Kidney (tissue), 22 donors: Measurements from ENCODE around the gene ZSCAN5B. TPM values are rescaled to one million over a fixed set of nuclear protein-coding genes. Genes with fewer than 3 reads are reported as not detected.
"Not testable (repeated sequence)": the region's sequence is repeated elsewhere in the genome, so short reads cannot be mapped to it uniquely, and the experiment has no call there.

Experiments
- DNase-seq, 5 donors: peaks; one replicate each; pipeline ENCODE4 v3.0.0-alpha.2; 2013 to 2020
- FAIRE-seq: peaks from 2 replicates; lab custom pipeline; 2012; peaks lifted over from hg19 to GRCh38; lab: Jason Lieb, UNC
- H3K27ac ChIP-seq, 2 donors: one replicate each; pipeline ENCODE4 v1.7.0; 2013; ENCODE audit warnings: low read depth in 2 of 2, low read length in 2 of 2, inconsistent platforms in 1 of 2
- H3K27me3 ChIP-seq: one replicate; pipeline ENCODE4 v1.7.1; 2013; ENCODE audit warnings: low read length, inconsistent platforms; ENCODE audit not compliant: control insufficient read depth, insufficient read depth
- H3K36me3 ChIP-seq, 3 donors: one replicate each; pipeline versions ENCODE4 v1.7.0 to v1.7.1; 2013; ENCODE audit warnings: low read length in 3 of 3, control low read depth in 1 of 3, inconsistent platforms in 1 of 3; ENCODE audit not compliant: insufficient read depth in 3 of 3, control insufficient read depth in 2 of 3
- H3K4me1 ChIP-seq, 3 donors: one replicate each; pipeline versions ENCODE4 v1.7.0 to v1.7.1; 2013; ENCODE audit warnings: low read length in 3 of 3, inconsistent platforms in 1 of 3, low read depth in 1 of 3; ENCODE audit not compliant: control insufficient read depth in 2 of 3, insufficient read depth in 2 of 3
- H3K4me3 ChIP-seq, 3 donors: one replicate each; pipeline versions ENCODE4 v1.7.0 to v1.8.1; 2013; ENCODE audit warnings: low read length in 3 of 3, control low read depth in 1 of 3, inconsistent platforms in 1 of 3
- H3K9ac ChIP-seq, 3 donors: one replicate each; pipeline versions ENCODE4 v1.7.0 to v1.7.1; 2013; ENCODE audit warnings: low read length in 3 of 3, control low read depth in 1 of 3, inconsistent platforms in 1 of 3
- H3K9me3 ChIP-seq, 3 donors: one replicate each; pipeline versions ENCODE4 v1.7.0 to v1.7.1; 2013; ENCODE audit warnings: low read length in 3 of 3, control low read depth in 1 of 3, inconsistent platforms in 1 of 3; ENCODE audit not compliant: control insufficient read depth in 2 of 3, insufficient read depth in 1 of 3
- intact Hi-C: fragments of 100-400 bp; cut with DNase I; formaldehyde crosslinking; loops from one replicate; pipeline ENCODE4 v1.11.1; 2022
- long read RNA-seq, 10 donors: library from polyadenylated mRNA in 1 of 10; unstranded in 1 of 10; transcript quantifications; one replicate each; pipeline ENCODE4 v2.0.0 and lab custom pipeline, GENCODE V29; 2021 to 2026
- polyA plus RNA-seq: library from polyadenylated mRNA; stranded (reverse); fragments of 350-450 nt; fragmentation: Illumina TruSeq; extraction: RNeasy Lipid Tissue Mini Kit (QIAGEN cat#74804); gene quantifications from one replicate; pipeline ENCODE4 v1.2.3, GENCODE V29; 2014; ENCODE audit warnings: low read depth, low replicate concordance; ENCODE audit not compliant: insufficient read depth
- total RNA-seq: library from RNA; stranded (reverse); fragmentation: NEBNext Ultra II Directional; extraction: Animal tissue kit (Norgen Biotek cat#: 25700); gene quantifications from one replicate; pipeline ENCODE4 v1.2.1, GENCODE V29; 2021
- TF ChIP-seq, protein P1 (sequence below): IDR thresholded peaks from 3 replicates; pipeline ENCODE4 v1.5.1; 2012; ENCODE audit warnings: mild to moderate bottlenecking, moderate library complexity, borderline replicate concordance; ENCODE audit not compliant: insufficient read depth; ENCODE audit errors: extremely low read depth
- donor health status: control.
- donor health status: control.
- donor health status: control.
- donor health status: control.
- donor health status: control.
- donor health status: DM: yes; HTN: yes; CAD: no.
- donor health status: Normal renal cell carcinoma (clear cell type).

ZSCAN5B gene
- total RNA-seq (not detected), polyA plus RNA-seq (not detected)
- long read RNA-seq, donor 1: 0 reads
- long read RNA-seq, donor 2: 0 reads
- long read RNA-seq, donor 3: 0 reads
- long read RNA-seq, donor 4: 0 reads
- long read RNA-seq, donor 5: 0 reads
- long read RNA-seq, donor 6: 0 reads
- long read RNA-seq, donor 7: 0 reads
- long read RNA-seq, donor 8: 0 reads
- long read RNA-seq, donor 9: 0 reads
- long read RNA-seq, donor 10: 0 reads

DNA sequence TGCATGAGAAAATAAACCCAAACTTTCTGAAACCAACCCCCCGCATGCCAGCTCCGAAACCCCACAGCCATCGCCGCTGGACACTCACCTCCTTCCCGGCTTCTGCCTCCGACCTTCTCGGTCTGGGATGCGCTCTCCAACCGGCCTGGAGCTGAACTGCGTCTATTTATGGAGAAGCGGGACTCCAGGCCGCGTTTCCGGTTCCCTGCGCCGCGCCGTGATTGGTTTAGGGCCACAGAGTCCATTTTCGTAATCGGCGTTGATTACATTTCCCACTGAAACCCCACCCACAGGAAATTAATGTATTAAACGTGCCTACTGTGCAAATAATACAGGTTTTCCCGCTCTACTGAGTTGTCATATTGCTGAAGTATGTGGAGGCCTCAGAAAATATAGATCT, at the start of gene ZSCAN5B:
Gene ZSCAN5B (minus strand): TSS at position 138 of the 400 bp plus-strand sequence. CDS start 4,731 bp downstream, outside the sequence.
- DNase-seq, FAIRE-seq, H3K27me3 ChIP-seq, H3K9me3 ChIP-seq, H3K9ac ChIP-seq, H3K4me3 ChIP-seq, H3K27ac ChIP-seq, H3K36me3 ChIP-seq, H3K4me1 ChIP-seq, intact Hi-C loops: not testable (repeated sequence)

- H3K4me3 ChIP-seq, FAIRE-seq, intact Hi-C loops, H3K27me3 ChIP-seq, DNase-seq, H3K4me1 ChIP-seq, H3K9me3 ChIP-seq, H3K9ac ChIP-seq, H3K36me3 ChIP-seq, H3K27ac ChIP-seq: not testable (repeated sequence)
These were observed 48.2 kb upstream of the ZSCAN5B start for GRCh38 chr19:56245764-56246163.

DNA sequence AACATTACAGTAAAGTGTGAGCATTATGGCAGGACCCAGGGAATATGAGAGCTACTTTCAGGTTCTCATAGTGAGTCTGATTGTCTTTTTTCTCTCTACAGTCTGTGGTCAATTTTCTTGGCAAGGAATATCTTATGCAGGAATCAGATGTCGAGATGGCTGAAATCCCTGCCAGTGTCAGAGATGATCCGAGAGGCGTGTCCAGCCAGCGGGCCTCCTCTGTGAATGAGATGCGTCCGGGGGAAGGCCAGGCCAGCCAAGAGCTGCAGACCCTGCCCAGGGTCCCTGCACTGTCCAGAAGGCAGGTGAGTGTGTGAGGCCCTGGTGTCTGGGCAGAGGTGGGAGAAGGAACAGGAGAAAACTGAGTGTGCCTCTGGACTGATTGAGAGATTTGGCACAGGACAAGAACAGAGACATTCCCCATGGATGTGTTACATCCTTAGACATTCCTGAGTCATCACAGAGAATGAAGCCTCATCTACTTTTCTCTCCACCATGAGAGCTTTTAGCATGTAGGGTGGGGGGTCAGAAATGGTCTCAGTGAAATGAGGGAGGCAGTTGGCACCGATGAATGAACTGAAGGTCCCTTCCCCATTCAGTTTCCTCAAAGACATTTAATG, 47.6 kb upstream of the ZSCAN5B start:
- H3K4me3 ChIP-seq: no peak overlapping the region
- intact Hi-C loops: no loop called here
- TF ChIP-seq, protein P1, sequence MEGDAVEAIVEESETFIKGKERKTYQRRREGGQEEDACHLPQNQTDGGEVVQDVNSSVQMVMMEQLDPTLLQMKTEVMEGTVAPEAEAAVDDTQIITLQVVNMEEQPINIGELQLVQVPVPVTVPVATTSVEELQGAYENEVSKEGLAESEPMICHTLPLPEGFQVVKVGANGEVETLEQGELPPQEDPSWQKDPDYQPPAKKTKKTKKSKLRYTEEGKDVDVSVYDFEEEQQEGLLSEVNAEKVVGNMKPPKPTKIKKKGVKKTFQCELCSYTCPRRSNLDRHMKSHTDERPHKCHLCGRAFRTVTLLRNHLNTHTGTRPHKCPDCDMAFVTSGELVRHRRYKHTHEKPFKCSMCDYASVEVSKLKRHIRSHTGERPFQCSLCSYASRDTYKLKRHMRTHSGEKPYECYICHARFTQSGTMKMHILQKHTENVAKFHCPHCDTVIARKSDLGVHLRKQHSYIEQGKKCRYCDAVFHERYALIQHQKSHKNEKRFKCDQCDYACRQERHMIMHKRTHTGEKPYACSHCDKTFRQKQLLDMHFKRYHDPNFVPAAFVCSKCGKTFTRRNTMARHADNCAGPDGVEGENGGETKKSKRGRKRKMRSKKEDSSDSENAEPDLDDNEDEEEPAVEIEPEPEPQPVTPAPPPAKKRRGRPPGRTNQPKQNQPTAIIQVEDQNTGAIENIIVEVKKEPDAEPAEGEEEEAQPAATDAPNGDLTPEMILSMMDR: no peak

DNA sequence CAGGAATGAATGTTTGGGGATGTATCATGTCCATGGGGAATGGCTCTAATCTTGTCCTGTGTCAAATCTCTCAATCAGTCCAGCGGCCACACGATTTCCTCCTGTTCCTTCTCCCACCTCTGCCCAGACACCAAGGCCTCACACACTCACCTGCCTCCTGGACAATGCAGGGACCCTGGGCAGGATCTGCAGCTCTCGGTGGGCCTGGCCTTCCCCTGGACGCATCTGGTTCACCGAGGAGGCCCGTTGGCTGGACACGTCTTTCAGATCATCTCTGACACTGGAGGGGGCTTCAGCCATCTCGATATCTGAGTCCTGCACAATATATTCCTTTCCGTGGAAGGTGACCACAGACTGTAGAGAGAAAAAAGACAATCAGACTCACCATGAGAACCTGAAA, 25.9 kb upstream of the ZSCAN5B start:
- FAIRE-seq: no peak
- Histone ChIP-seq H3K9ac (no peak overlapping the region), H3K4me3 (no peak overlapping the region), H3K36me3 (peaks cover 0 to 2% (median 0%) of the 10 kb centered on the region in 3 donors), H3K27me3 (no peaks in the 10 kb centered on the region), H3K27ac (no peak overlapping the region), H3K9me3 (no peaks in the 10 kb centered on the region), H3K4me1 (no peaks in the 10 kb centered on the region)
- no peak for DNase-seq
- TF ChIP-seq, protein P1: no peak
- intact Hi-C loops: no loop called here

More for the DNA sequence above, 47.6 kb upstream of the ZSCAN5B start:
- Histone ChIP-seq H3K9ac (no peak overlapping the region), H3K27ac (no peak overlapping the region), H3K4me1 (no peaks in the 10 kb centered on the region), H3K36me3 (no peaks in the 10 kb centered on the region), H3K9me3 (no peaks in the 10 kb centered on the region), H3K27me3 (no peaks in the 10 kb centered on the region)
- DNase-seq (no peak), FAIRE-seq (no peak)
